BE2C (cell line): ENCODE results near the gene KIF6.

Source experiments
- DNase-seq: peaks from one replicate; pipeline ENCODE4 v3.0.0-alpha.2; 2020
- H3K27me3 ChIP-seq: fragments of 250-450 bp; sonication (Bioruptor Pico); 2 replicates; pipeline ENCODE4 v1.5.1; 2020; ENCODE audit warnings: mild to moderate bottlenecking
- H3K36me3 ChIP-seq: fragments of 250-450 bp; sonication (Bioruptor Pico); 2 replicates; pipeline ENCODE4 v1.5.1; 2020; ENCODE audit warnings: mild to moderate bottlenecking
- H3K4me1 ChIP-seq: fragments of 250-450 bp; sonication (Bioruptor Pico); 2 replicates; pipeline ENCODE4 v1.5.1; 2020
- H3K4me3 ChIP-seq: 2 replicates; pipeline ENCODE4 v1.5.1; 2011; ENCODE audit warnings: low read depth, low read length
- H3K9me3 ChIP-seq: fragments of 250-450 bp; sonication (Bioruptor Pico); 2 replicates; pipeline ENCODE4 v1.5.1; 2020
- CTCF ChIP-seq: IDR thresholded peaks from 2 replicates; pipeline ENCODE4 v1.5.1; 2012; ENCODE audit warnings: mild to moderate bottlenecking, low read depth, low read length

The KIF6 gene

GRCh38 chr6:39543095-39543494, 182.1 kb downstream of the KIF6 start:
- no peaks in the 10 kb centered on the region for H3K9me3 ChIP-seq
- no peak for TF ChIP-seq CTCF
- no peaks in the 10 kb centered on the region for H3K4me1 ChIP-seq
- no peaks in the 10 kb centered on the region for H3K36me3 ChIP-seq
- DNase-seq = no peak
- no peak overlapping the region for H3K4me3 ChIP-seq
- no peaks in the 10 kb centered on the region for H3K27me3 ChIP-seq

GRCh38 chr6:39540454-39540853, 184.8 kb downstream of the KIF6 start:
- TF ChIP-seq CTCF = no peak

GRCh38 chr6:39530201-39530759, 194.9 kb downstream of the KIF6 start:
- no peak for DNase-seq

More at GRCh38 chr6:39540454-39540853, 184.8 kb downstream of the KIF6 start:
- H3K27me3 ChIP-seq = no peaks in the 10 kb centered on the region
- H3K9me3 ChIP-seq = no peaks in the 10 kb centered on the region
- no peak overlapping the region for H3K4me3 ChIP-seq
- no peaks in the 10 kb centered on the region for H3K36me3 ChIP-seq
- no peak for DNase-seq
- H3K4me1 ChIP-seq = no peaks in the 10 kb centered on the region

GRCh38 chr6:39527792-39528564, 197.2 kb downstream of the KIF6 start:
- no peaks in the 10 kb centered on the region for H3K27me3 ChIP-seq
- no peaks in the 10 kb centered on the region for H3K36me3 ChIP-seq
- H3K9me3 ChIP-seq = no peaks in the 10 kb centered on the region
- TF ChIP-seq CTCF = no peak
- H3K4me3 ChIP-seq = no peak overlapping the region
- H3K4me1 ChIP-seq = no peaks in the 10 kb centered on the region
- DNase-seq = no peak

More at GRCh38 chr6:39530201-39530759, 194.9 kb downstream of the KIF6 start:
- no peaks in the 10 kb centered on the region for H3K36me3 ChIP-seq
- TF ChIP-seq CTCF = no peak
- H3K27me3 ChIP-seq = no peaks in the 10 kb centered on the region
- no peak overlapping the region for H3K4me3 ChIP-seq
- H3K9me3 ChIP-seq = no peaks in the 10 kb centered on the region
- H3K4me1 ChIP-seq = no peaks in the 10 kb centered on the region

- no peaks in the 10 kb centered on the region for H3K36me3 ChIP-seq
- no peaks in the 10 kb centered on the region for H3K4me1 ChIP-seq
- no peak for TF ChIP-seq CTCF
- DNase-seq = no peak
- no peaks in the 10 kb centered on the region for H3K27me3 ChIP-seq
- H3K4me3 ChIP-seq = no peak overlapping the region
- H3K9me3 ChIP-seq = no peaks in the 10 kb centered on the region
Observed at GRCh38 chr6:39524007-39524406, 201.2 kb downstream of the KIF6 start.

- H3K4me1 ChIP-seq = no peaks in the 10 kb centered on the region
- TF ChIP-seq CTCF = no peak
- H3K4me3 ChIP-seq = no peak overlapping the region
- H3K9me3 ChIP-seq = no peaks in the 10 kb centered on the region
- DNase-seq = no peak
- H3K36me3 ChIP-seq = no peaks in the 10 kb centered on the region
- peaks cover 8% of the 10 kb centered on the region for H3K27me3 ChIP-seq
Observed at GRCh38 chr6:39521958-39522357, 203.2 kb downstream of the KIF6 start.
